Measurements from ENCODE around the gene OR52H1. TPM values are rescaled to one million over a fixed set of nuclear protein-coding genes. Genes with fewer than 3 reads are reported as not detected.

Gene OR52H1
- total and polyA plus RNA-seq, 2 of the 4 experiments (the other 2 are of a cell fraction), result 0.18 TPM; not detected in 1

DNA sequence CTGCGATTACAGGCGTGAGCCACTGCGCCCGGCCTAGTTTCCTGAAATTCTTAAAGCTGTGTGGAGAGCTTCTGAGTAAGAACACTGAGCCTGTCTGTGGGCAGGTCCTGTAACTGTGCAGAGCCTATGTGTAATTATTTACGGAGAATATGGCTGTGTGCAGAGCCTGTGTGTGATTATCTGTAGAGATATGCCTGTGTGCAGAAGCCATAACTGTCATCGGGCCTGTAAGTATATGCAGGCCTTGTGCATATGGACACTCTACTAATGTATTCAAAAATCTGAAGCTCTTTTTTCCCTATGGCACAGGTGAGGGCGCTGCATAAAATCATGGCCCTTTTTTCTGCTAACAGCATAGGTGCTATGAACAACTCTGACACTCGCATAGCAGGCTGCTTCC lies 32.2 kb upstream of the OR52H1 start, which contains the start of gene OR52B6:
Gene OR52B6, plus strand, starts transcription at position 301 of the 400 bp plus-strand sequence. Its CDS starts 0 bp downstream, at position 301.
- no peak within 1 kb of the TSS for H2AK9ac ChIP-seq (replicated peaks; ENCODE audit: low read depth, low read length, poor library complexity)
- no peak within 1 kb of the TSS for H2BK5ac ChIP-seq (ENCODE audit: low read depth, low read length, poor library complexity, severe bottlenecking)
- no peak within 1 kb of the TSS for H2BK15ac ChIP-seq (ENCODE audit: low read depth, low read length)
- no peak within 1 kb of the TSS for H2AFZ ChIP-seq (replicated peaks; ENCODE audit: low read length, poor library complexity)
- H4K20me1 ChIP-seq (ENCODE audit: insufficient read depth, low read length), result no peaks in the 10 kb centered on the region
- H2BK120ac ChIP-seq (ENCODE audit: low read depth, low read length), result no peak within 1 kb of the TSS
- H3K9me1 ChIP-seq (ENCODE audit: insufficient read depth, low read length), result no peaks in the 10 kb centered on the region
- H3K79me1 ChIP-seq (ENCODE audit: low read depth in 1 of 2, low read length in 2 of 2), result no peaks in the 10 kb centered on the region
- H3K9me3 ChIP-seq (ENCODE audit: control insufficient read depth, insufficient read depth, low read length), result no peaks in the 10 kb centered on the region
- TF ChIP-seq BHLHE40 (IDR thresholded peaks at IDR 0.05; ENCODE audit: low read depth, low read length) (no peak), NFE2L2 (IDR thresholded peaks at IDR 0.05; ENCODE audit: low read depth, low read length) (no peak), RCOR1 (IDR thresholded peaks at IDR 0.05; ENCODE audit: insufficient replicate concordance, low read length) (no peak), FOS (IDR thresholded peaks at IDR 0.05; ENCODE audit: low read depth, low read length) (no peak), CHD1 (IDR thresholded peaks at IDR 0.05; ENCODE audit: low read depth, low read length) (no peak), POLR2A (IDR thresholded peaks at IDR 0.05; ENCODE audit: low read depth, low read length) (no peak), RFX5 (IDR thresholded peaks at IDR 0.05; ENCODE audit: low read depth, low read length) (no peak), MXI1 (IDR thresholded peaks at IDR 0.05; ENCODE audit: borderline replicate concordance, low read depth, low read length) (no peak), MAZ (IDR thresholded peaks at IDR 0.05; ENCODE audit: borderline replicate concordance, low read depth, low read length) (no peak), CEBPB (IDR thresholded peaks at IDR 0.05; ENCODE audit: low read depth, low read length) (no peak), RAD21 (IDR thresholded peaks at IDR 0.05; ENCODE audit: low read length) (no peak), MAFK (IDR thresholded peaks at IDR 0.05; ENCODE audit: low read depth, low read length) (no peak), SMC3 (IDR thresholded peaks at IDR 0.05; ENCODE audit: low read depth, low read length) (no peak)
- TF ChIP-seq, protein P1, sequence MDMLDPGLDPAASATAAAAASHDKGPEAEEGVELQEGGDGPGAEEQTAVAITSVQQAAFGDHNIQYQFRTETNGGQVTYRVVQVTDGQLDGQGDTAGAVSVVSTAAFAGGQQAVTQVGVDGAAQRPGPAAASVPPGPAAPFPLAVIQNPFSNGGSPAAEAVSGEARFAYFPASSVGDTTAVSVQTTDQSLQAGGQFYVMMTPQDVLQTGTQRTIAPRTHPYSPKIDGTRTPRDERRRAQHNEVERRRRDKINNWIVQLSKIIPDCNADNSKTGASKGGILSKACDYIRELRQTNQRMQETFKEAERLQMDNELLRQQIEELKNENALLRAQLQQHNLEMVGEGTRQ (IDR thresholded peaks at IDR 0.05; ENCODE audit: low read depth, low read length), result no peak
- TF ChIP-seq, protein P2, sequence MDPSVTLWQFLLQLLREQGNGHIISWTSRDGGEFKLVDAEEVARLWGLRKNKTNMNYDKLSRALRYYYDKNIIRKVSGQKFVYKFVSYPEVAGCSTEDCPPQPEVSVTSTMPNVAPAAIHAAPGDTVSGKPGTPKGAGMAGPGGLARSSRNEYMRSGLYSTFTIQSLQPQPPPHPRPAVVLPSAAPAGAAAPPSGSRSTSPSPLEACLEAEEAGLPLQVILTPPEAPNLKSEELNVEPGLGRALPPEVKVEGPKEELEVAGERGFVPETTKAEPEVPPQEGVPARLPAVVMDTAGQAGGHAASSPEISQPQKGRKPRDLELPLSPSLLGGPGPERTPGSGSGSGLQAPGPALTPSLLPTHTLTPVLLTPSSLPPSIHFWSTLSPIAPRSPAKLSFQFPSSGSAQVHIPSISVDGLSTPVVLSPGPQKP (IDR thresholded peaks at IDR 0.05; ENCODE audit: borderline replicate concordance, low read depth, low read length), result no peak
- TF ChIP-seq, protein P3, sequence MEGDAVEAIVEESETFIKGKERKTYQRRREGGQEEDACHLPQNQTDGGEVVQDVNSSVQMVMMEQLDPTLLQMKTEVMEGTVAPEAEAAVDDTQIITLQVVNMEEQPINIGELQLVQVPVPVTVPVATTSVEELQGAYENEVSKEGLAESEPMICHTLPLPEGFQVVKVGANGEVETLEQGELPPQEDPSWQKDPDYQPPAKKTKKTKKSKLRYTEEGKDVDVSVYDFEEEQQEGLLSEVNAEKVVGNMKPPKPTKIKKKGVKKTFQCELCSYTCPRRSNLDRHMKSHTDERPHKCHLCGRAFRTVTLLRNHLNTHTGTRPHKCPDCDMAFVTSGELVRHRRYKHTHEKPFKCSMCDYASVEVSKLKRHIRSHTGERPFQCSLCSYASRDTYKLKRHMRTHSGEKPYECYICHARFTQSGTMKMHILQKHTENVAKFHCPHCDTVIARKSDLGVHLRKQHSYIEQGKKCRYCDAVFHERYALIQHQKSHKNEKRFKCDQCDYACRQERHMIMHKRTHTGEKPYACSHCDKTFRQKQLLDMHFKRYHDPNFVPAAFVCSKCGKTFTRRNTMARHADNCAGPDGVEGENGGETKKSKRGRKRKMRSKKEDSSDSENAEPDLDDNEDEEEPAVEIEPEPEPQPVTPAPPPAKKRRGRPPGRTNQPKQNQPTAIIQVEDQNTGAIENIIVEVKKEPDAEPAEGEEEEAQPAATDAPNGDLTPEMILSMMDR (conservative IDR thresholded peaks at IDR 0.05; ENCODE audit: low read depth, low read length), result no peak
- DNase-seq, result no peak
- H3K4ac ChIP-seq (ENCODE audit: low read depth, low read length), result no peak within 1 kb of the TSS
- dilution Hi-C loops (cut with HindIII; ENCODE audit: low sequenced_read_pairs, unreplicated experiment), result no loop called here
- no peak within 1 kb of the TSS for H4K91ac ChIP-seq (ENCODE audit: insufficient read depth, low read depth, low read length)
- H3K4me1 ChIP-seq (ENCODE audit: control insufficient read depth, insufficient read depth, low read length), result no peaks in the 10 kb centered on the region
- H3K4me2 ChIP-seq (ENCODE audit: low read depth, low read length), result no peak within 1 kb of the TSS
- BruUV-seq (replicated peaks), result no TSS peak
- no peaks in the 10 kb centered on the region for H3K36me3 ChIP-seq (ENCODE audit: control insufficient read depth, insufficient read depth, low read length)
- ChIA-PET CTCF (interaction anchor here (0.7 kb wide), 1 partner anchor 706 kb away, joined by 4 read pairs; no protein-coding TSS in a partner anchor), POLR2A (ENCODE audit: unreplicated experiment) (no interaction called here)
- no peak within 1 kb of the TSS for H3K4me3 ChIP-seq (ENCODE audit: insufficient read depth, low read depth, low read length)
- no peak within 1 kb of the TSS for H3K27ac ChIP-seq (ENCODE audit: insufficient read depth, low read length)
- H4K8ac ChIP-seq (ENCODE audit: low read depth in 2 of 2, low read length in 2 of 2), result no peak within 1 kb of the TSS
- H3K18ac ChIP-seq (ENCODE audit: low read depth, low read length), result no peak within 1 kb of the TSS
- H3K9ac ChIP-seq (ENCODE audit: low read depth, low read length), result no peak within 1 kb of the TSS
- H3K56ac ChIP-seq (ENCODE audit: extremely low read depth, insufficient read depth, low read length), result no peak within 1 kb of the TSS
- H3K23ac ChIP-seq (ENCODE audit: low read depth, low read length), result no peak within 1 kb of the TSS
- in situ Hi-C loops (cut with MboI; ENCODE audit: low sequenced_read_pairs), result no loop called here
- no peak within 1 kb of the TSS for H2AK5ac ChIP-seq (ENCODE audit: low read depth, low read length)
- H4K5ac ChIP-seq (ENCODE audit: low read depth, low read length), result no peak within 1 kb of the TSS
- WGBS, 2 experiments (ENCODE audit: extremely low coverage in 2 of 2, insufficient read length in 1 of 2), result 78% methylated on average over 5 of the region's 8 CpGs; no CpG with 5 or more reads in 1 of the 2 experiments
- intact Hi-C loops (cut with micrococcal nuclease), result no loop called here
- H2BK20ac ChIP-seq (ENCODE audit: low read depth, low read length), result no peak within 1 kb of the TSS
- no peaks in the 10 kb centered on the region; the same call in 1 of the 2 replicates for H3K27me3 ChIP-seq (ENCODE audit: control insufficient read depth, insufficient read depth, low read length)
- ATAC-seq (ENCODE audit: low read depth), result no peak
- H3K14ac ChIP-seq (replicated peaks; ENCODE audit: low read depth, low read length), result no peak within 1 kb of the TSS

Measured in IMR-90 (cell line).